A673 (cell line): Measurements from ENCODE around the gene NRG4. TPM values are rescaled to one million over a fixed set of nuclear protein-coding genes. Genes with fewer than 3 reads are reported as not detected.
"Not testable (repeated sequence)": the region's sequence is repeated elsewhere in the genome, so short reads cannot be mapped to it uniquely, and the experiment has no call there.

Source experiments
- BruUV-seq: library from RNA; stranded (reverse); fragments of 400-500 nt; replicated peaks from 2 replicates; lab custom pipeline; 2021; lab: Mats Ljungman, UMichigan
- CTCF ChIA-PET: fragments of 300-600 bp; sonication (Branson Sonifier 250); formaldehyde crosslinking; loops from one replicate; lab custom pipeline; 2022; ENCODE audit warnings: antibody characterized with exemption; lab: Charles Lee
- POLR2A ChIA-PET: fragments of 300-600 bp; sonication (Branson Sonifier 250); formaldehyde crosslinking; loops from one replicate; lab custom pipeline; 2022; ENCODE audit warnings: antibody characterized with exemption; ENCODE audit not compliant: low non-redundant PET; lab: Charles Lee
- DNase-seq: peaks from one replicate; pipeline ENCODE4 v3.0.0-alpha.2; 2015; ENCODE audit warnings: low spot score
- H3K27ac ChIP-seq: fragments of 200-600 bp; sonication (generic); 2 replicates; pipeline ENCODE4 v1.5.1; 2016; ENCODE audit warnings: mixed run types, low read depth, mild to moderate bottlenecking, mixed read lengths, antibody characterized with exemption, low read length; ENCODE audit not compliant: poor library complexity, severe bottlenecking
- H3K27me3 ChIP-seq: fragments of 200-600 bp; sonication (generic); replicated peaks from 2 replicates; pipeline ENCODE4 v1.6.1; 2017; ENCODE audit warnings: mixed run types, low read depth, mild to moderate bottlenecking, mixed read lengths, antibody characterized with exemption, low read length; ENCODE audit not compliant: insufficient read depth, poor library complexity
- H3K36me3 ChIP-seq: fragments of 200-600 bp; sonication (generic); 2 replicates; pipeline ENCODE4 v1.6.1; 2016; ENCODE audit warnings: mixed run types, mild to moderate bottlenecking, mixed read lengths, antibody characterized with exemption, low read length; ENCODE audit not compliant: insufficient read depth, poor library complexity, severe bottlenecking
- H3K4me1 ChIP-seq: fragments of 200-600 bp; sonication (generic); 2 replicates; pipeline ENCODE4 v1.6.1; 2017; ENCODE audit warnings: mixed run types, mild to moderate bottlenecking, mixed read lengths, antibody characterized with exemption, low read length; ENCODE audit not compliant: insufficient read depth, poor library complexity, severe bottlenecking
- H3K4me3 ChIP-seq: fragments of 200-600 bp; sonication (generic); 2 replicates; pipeline ENCODE4 v1.5.1; 2016; ENCODE audit warnings: low read depth, mixed run types, mild to moderate bottlenecking, mixed read lengths, low read length; ENCODE audit not compliant: poor library complexity, severe bottlenecking
- H3K9me3 ChIP-seq: fragments of 200-600 bp; sonication (generic); 2 replicates; pipeline ENCODE4 v1.6.1; 2016; ENCODE audit warnings: mixed run types, low read depth, mild to moderate bottlenecking, mixed read lengths, antibody characterized with exemption, low read length; ENCODE audit not compliant: poor library complexity, severe bottlenecking
- CTCF ChIP-seq: fragments of 300-800, 200-600 bp; sonication (generic); conservative IDR thresholded peaks from 2 replicates; pipeline ENCODE4 v1.5.1; 2017; ENCODE audit warnings: low read depth, mild to moderate bottlenecking, antibody characterized with exemption, low read length, moderate library complexity, mixed read lengths
- EZH2 ChIP-seq: fragments of 200-600 bp; sonication (generic); IDR thresholded peaks from 2 replicates; pipeline ENCODE4 v1.6.1; 2017; ENCODE audit warnings: borderline replicate concordance, low read depth, mild to moderate bottlenecking, mixed read lengths, antibody characterized with exemption, low read length; ENCODE audit not compliant: poor library complexity, severe bottlenecking
- intact Hi-C: fragments of 100-400 bp; cut with micrococcal nuclease; formaldehyde crosslinking; loops from one replicate; pipeline ENCODE4 v1.10.0; 2022; ENCODE audit not compliant: unreplicated experiment
- total RNA-seq: library from RNA; stranded (reverse); gene quantifications from 2 replicates; pipeline ENCODE4 v1.2.3, GENCODE V29; 2021

The NRG4 gene
- total RNA-seq, 1 experiment from 2014 or later, result not detected

- CTCF ChIA-PET, result no interaction called here
- no TSS peak for BruUV-seq
- no peaks in the 10 kb centered on the region for H3K9me3 ChIP-seq
Measured at GRCh38 chr15:75981149-75981815, 30.9 kb downstream of the NRG4 start.

GRCh38 chr15:75976766-75977165, 35.5 kb downstream of the NRG4 start:
- BruUV-seq, DNase-seq, H3K27ac ChIP-seq, H3K27me3 ChIP-seq, POLR2A ChIA-PET, H3K9me3 ChIP-seq, H3K36me3 ChIP-seq, H3K4me3 ChIP-seq, H3K4me1 ChIP-seq, CTCF ChIA-PET, intact Hi-C loops: not testable (repeated sequence)

More at GRCh38 chr15:75981149-75981815, 30.9 kb downstream of the NRG4 start:
- intact Hi-C loops, result no loop called here
- Histone ChIP-seq H3K4me3 (no peak overlapping the region), H3K36me3 (no peaks in the 10 kb centered on the region), H3K27me3 (peaks cover 4% of the 10 kb centered on the region), H3K4me1 (no peaks in the 10 kb centered on the region), H3K27ac (no peak overlapping the region)
- POLR2A ChIA-PET, result no interaction called here
- TF ChIP-seq EZH2 (no peak), CTCF (no peak)
- DNase-seq, result no peak

GRCh38 chr15:75966073-75966472, 46.2 kb downstream of the NRG4 start:
- DNase-seq, result no peak
- TF ChIP-seq CTCF, result no peak
- TF ChIP-seq EZH2, result no peak
- Histone ChIP-seq H3K36me3 (no peaks in the 10 kb centered on the region), H3K4me3 (no peak overlapping the region), H3K27ac (no peak overlapping the region), H3K9me3 (no peaks in the 10 kb centered on the region), H3K4me1 (no peaks in the 10 kb centered on the region), H3K27me3 (no peaks in the 10 kb centered on the region)
- ChIA-PET CTCF (no interaction called here), POLR2A (no interaction called here)
- no TSS peak for BruUV-seq
- intact Hi-C loops, result no loop called here

GRCh38 chr15:75961331-75961730, 50.9 kb downstream of the NRG4 start:
- intact Hi-C loops, result no loop called here
- TF ChIP-seq CTCF, result no peak
- TF ChIP-seq EZH2, result no peak
- no peaks in the 10 kb centered on the region for H3K4me1 ChIP-seq
- H3K27ac ChIP-seq, result no peak overlapping the region
- H3K27me3 ChIP-seq, result peaks cover 7% of the 10 kb centered on the region
- H3K9me3 ChIP-seq, result no peaks in the 10 kb centered on the region
- H3K36me3 ChIP-seq, result no peaks in the 10 kb centered on the region
- no TSS peak for BruUV-seq
- DNase-seq, result no peak
- ChIA-PET POLR2A (no interaction called here), CTCF (no interaction called here)
- no peak overlapping the region for H3K4me3 ChIP-seq
